ENCODE data around the gene FGFR2.

FGFR2 gene

DNA sequence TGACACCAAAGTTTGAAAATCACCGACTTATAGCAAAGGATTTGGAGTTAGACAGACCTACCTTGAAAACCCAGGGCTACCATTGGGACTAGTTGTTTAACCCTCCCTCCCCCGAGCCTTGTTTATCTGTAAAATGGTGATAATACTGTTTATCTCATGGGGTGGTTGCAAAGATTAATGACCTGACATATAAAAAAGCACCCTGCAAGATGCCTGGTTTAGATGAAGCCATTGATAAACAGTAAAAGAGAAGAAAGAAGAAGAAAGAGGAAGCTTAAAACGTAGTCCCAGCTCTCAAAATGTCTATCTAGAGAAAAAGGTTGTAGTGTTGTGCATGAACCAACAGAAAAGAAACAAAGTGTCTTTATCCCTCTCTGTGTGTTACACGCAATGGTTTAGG lies 145.7 kb downstream of the FGFR2 start:
- DNase-seq (ENCODE audit: low spot score): no peak

DNA sequence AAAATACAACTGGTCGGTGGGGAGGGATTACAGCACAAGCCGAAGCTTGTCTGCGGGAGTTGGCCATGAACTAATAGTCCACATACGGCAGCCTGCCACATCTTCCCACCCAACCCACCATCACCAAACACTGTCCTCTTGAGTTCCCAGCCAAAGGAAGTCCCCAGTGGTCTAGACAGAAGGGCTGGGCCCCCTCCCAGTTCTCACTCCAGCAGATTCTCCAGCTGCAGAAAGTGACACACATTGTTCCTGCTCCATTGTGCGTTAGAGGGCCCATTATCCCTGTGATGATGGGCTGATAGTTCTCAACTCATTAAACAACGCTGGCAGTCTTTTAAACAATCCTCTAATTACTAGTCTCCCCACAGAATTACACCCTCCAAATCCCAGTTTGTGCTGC lies 148.0 kb downstream of the FGFR2 start:
- DNase-seq (ENCODE audit: low spot score): no peak

DNA sequence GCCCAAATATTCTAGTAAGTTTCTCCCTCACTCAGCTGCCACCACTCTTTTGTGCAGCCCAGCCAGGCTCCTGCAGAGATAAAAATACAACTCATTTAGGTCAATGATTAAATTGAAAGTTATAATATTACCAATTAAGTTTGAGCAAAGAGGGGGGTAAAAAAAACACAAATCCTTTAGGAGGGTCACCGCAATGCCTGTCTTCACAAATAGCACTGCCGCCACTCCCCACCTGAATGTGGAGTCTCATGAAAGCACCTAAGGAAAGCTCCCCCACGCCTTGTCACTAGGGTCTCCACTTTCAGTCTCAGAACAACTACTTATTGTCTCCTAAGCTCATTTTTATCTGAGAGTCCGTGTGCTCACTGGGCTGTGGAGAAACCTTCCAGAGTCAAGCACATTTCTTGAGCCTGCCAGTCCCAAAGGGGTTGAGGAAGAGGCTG lies 148.7 kb downstream of the FGFR2 start:
- no peak for DNase-seq (ENCODE audit: low spot score)

DNA sequence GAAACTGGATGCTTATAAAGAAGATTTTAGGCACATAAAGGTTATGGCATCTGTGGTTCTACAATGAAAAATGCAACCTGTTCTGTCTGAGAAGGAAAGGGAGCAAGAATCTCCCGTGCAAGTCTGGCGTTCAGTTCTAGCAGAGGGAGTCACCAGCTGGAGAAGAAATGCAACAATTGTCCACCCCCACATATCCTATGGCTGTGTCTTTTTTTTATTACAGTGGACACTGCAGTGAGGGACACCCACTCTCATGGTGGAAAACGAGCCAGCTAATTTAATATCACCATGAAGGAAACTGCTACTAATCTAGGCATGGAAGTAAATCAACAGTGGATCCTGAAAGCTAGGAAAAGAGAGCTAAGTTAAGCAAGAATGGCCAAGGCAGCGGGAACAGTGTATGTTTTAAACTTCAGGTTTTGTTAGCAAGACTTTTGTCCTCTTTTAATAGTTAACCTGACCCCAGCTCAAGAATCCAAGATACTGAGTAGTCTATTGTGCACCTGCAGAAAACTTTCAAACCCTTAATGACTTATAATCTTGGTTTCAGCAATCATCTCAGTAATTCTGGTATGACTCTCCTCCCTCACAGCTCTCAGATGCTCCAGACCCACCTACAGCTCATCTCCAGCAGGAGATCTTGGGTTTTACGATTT lies 149.3 kb downstream of the FGFR2 start:
- DNase-seq (ENCODE audit: low spot score): no peak

DNA sequence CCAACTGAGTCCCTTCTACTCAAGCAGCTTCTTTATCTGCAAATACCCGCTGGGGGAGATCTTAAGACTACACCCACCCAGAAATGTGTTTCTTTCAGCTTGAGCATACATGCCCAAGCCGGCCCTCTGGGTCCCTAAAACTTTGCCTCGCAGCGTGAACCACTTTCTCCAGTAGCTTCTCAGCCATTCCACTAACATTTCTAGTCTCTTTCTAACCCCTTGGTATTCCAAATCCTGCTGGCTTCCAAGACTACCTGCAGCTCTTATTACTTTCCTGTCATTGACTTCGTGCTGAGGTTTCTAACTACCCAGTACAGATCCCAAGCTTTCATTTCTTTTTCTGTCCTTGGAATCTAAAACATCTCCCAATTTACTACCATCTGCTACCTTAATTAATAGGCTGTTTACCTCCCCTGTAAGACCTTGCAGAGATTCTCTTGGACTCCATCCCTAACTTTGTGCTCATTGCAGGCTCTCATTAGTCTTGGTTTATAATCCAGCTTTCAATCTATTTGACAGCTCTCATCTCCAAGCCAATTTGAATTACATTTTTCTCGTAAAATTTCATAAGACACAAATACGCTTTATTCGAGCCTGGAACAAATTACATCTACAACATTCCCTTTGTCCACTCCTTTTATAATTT lies 153.6 kb downstream of the FGFR2 start:
- DNase-seq (ENCODE audit: low spot score): no peak

DNA sequence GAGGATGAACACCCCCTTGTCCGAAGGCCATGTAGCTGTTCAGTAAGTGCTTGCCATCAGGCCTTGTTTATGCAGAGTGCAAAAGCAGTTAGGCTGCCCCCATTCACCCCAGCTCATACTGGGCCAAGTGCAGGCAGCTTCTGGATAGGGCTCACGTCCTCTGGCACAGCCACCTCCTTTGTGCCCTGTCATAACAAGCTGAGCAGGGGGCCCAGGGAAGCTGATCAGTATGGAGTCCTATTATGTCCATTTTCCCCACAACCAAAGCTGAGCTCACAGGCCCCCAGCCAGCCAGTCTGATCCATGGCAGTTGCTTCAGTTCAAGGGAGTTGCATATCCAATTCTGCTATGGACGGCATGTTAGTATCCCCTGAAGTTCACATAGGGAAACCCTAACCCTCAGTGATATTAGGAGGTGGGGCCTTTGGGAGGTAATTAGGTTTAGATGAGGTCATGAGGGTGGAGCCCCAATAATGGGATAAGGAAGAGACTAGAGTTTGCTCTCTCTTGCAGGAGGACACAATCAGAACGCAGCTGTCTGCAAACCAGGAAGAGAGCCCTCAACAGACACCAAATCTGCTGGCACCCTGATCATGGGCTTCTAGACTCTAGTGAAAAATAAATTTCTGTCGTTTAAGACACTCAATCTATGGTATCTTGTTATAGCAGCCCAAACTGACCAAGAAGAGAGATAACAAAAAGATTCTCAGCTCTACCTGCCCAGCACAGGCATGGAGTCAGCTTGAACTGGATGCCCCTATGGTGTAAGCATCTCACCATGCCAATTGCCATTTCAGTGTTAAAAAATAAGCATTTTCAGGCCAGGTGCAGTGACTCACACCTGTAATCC lies 155.9 kb downstream of the FGFR2 start:
- no peak for DNase-seq (ENCODE audit: low spot score)

DNA sequence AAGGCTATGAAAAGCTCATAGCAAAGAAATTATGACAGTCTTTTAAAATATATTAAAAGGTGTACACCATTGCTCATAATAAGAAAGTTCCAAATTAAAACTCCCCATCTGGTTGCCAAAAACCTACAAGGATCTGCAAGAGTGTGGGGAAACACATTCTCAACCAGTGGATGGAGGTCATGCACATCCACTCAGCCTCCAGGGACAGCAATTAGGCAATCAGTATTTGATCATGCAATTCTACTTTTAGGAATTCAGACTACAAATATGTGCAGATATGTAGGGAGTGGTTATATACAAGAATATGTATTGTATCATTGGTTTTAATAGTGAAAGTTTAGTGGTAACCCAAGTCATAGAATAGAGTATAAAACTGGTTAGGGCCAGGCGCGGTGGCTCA lies 157.8 kb downstream of the FGFR2 start:
- DNase-seq (ENCODE audit: low spot score): no peak

DNA sequence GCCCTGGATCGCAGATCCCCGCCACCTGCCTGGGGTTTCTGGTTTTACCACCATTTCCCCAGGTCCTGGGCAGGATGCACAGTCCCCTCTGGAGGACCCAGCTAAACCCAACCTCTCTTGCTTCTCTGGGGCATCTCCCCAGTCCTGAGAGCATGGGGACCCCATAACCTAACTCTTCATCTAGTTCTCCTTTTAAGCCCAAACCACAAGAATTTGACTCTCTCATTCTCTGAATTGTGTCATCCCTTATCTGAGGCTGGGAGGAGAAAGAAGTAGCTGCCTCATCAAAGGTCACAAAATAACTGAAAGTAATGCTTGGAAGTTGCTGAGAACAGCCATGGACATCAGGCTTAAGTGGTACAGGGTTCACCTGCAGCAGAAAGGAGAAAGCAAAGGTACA lies 159.9 kb downstream of the FGFR2 start:
- DNase-seq (ENCODE audit: low spot score): no peak

DNA sequence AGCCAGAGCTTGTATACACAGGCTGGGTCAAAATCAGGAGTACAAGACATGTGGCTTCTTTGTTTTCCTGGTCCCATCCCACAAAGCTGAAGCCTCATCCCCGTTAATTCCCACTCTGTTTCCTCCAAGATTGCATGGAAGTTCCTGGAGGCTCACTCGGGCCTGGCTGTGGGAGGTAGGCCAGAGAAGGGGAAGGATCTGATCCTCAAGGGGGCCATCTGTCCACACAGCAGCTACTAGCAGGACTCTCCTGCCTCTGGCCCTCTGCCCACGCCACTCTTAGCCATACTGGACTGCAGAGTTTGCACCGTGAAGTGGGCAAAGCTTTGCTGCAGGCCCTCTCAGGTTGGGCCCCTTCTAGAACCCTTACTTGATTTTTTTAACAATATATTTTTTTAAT lies 160.6 kb downstream of the FGFR2 start:
- DNase-seq (ENCODE audit: low spot score): no peak

DNA sequence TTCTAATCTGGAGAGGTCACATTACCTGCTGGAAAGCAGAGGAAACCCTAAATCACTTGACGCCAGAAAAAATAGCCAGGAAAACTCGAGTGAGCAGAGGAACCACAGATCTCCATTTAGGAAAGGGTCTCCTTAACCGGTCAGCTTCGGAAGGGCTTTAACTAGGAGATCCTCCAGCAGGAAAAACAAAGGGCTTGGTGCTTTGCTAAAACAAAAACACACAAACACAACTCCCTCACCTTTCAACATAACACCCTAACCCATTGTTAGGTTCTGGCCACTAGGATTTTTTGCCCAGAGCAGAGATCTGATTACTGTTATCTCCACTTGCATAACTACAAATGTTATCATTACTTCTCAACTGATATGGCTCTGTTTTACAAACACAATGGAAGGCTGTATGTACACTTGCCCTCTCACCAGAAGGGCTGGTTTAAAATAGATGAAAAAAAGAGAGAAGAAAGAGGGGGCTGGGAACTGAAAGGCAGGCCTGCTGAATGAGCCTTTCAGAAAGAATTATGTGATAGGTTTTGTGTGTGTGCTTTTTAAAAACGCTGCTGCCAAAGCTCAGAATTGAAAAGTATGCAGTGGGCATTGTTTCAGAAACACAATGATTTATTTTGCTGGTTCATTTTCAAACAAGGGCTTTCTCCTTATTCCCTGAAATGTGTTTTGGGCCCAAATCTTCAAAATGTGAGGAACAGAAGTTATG lies 161.5 kb downstream of the FGFR2 start:
- DNase-seq (ENCODE audit: low spot score): no peak

DNA sequence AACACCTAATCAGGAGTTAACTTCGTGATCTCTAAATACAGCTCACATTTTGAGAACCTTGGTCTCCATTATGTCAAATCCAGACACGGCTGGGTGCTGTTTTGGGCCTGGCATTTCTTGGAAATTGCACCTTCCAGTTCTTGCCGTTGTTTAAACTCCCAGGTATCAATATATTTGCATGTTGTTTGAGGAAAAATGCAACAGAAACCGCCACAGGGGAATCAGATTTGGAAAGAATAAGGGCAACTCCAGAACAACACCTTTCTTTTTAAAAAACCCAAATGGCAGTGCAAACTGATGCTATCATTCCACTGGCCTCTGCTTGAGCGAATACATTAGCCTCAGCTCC lies 162.0 kb downstream of the FGFR2 start:
- no peak for DNase-seq (ENCODE audit: low spot score)

DNA sequence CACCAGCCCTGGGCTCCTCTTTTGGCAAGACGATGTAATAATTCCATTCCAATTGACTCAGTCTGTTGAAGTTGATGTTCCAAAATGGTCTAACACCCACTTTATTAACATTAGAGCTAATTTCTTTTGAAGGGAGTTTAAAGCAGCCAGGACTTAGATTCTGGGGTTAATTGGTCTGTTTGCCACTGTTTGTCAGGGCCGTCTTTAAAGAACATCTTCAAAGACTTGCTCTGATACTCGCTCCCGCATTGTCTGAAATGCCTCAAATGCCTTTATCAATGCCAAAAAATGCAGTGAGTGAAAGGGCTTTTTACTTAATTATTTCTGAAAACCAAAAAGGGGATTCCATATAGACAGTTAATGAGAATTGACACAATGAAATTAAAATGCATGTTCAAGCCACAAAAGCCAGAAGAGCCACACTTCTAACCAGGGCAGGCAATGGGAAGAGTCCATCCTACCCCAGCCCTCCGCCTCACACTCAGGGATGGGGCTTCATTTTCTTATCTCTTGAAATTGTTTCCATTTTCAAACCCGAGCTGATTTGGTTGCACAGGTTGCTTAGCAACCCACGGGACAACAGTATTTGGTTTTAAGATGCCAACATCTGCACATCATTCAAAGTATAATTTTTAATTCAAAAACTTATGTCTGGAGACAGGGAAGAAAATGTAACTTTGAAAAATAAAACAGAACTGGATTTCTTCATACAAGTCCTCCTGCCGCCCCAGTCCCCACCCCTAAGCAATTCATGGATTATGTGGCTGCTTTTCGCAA lies 163.0 kb downstream of the FGFR2 start:
- no peak for DNase-seq (ENCODE audit: low spot score)

DNA sequence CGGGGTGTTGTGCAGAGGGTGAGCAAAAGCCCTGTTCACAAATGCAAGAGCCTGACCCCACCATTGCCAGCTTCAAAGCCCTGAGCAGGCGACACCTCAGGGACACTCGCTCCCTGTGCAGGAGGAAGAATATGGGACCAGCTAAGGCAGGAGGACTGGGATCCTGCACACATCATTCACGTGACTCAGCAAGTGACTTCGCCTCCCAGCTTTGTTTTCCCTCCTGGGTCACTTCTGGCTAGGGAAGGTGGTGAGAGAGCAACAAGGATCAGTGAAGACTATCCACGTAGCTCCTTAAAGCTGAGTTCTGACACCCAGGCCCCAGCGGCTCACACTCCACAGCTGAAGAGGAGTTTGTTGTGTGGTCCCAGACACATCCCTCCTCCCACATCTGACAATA lies 164.3 kb downstream of the FGFR2 start:
- DNase-seq (ENCODE audit: low spot score): no peak

DNA sequence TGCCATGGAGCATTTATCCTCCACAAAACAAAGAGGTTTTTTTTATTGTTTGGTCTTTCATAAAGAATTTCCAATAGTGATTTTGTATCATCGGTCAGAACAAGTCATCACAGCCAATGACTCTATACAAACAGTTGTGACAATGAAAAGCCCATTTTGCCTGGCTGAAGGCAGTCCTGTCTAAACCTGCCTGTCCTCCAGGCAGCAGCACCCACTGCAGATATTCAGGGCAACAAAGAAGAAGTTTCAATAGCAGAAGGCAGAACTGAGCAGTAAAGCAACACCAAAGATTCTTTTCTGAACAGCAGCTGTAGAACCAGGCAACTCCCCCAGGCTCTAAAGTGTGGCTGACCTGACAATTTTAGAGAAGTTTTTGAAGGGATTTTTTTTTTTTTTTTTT lies 169.4 kb downstream of the FGFR2 start:
- no peak for DNase-seq (ENCODE audit: low spot score)

All from AG08395 (cell line).